CD4-positive, alpha-beta T cell (primary cell): ENCODE measurements around the gene SUPT3H. TPM values are rescaled to one million over a fixed set of nuclear protein-coding genes. Genes with fewer than 3 reads are reported as not detected.

Experiments
- ATAC-seq: fragments of 200-7000 bp; cut with Tn5 transposase; one replicate; pipeline ENCODE4 v1.10.0; 2022; ENCODE audit warnings: mild to moderate bottlenecking; ENCODE audit not compliant: poor library complexity
- CTCF ChIA-PET: fragments of 350-600 bp; sonication (Branson Sonifier 250); formaldehyde crosslinking; loops from one replicate; lab custom pipeline; 2021; ENCODE audit warnings: antibody characterized with exemption, inconsistent platforms; lab: Charles Lee
- POLR2A ChIA-PET: fragments of 350-600 bp; sonication (Branson Sonifier 250); formaldehyde crosslinking; loops from one replicate; lab custom pipeline; 2021; ENCODE audit warnings: antibody characterized with exemption, inconsistent platforms; lab: Charles Lee
- DNase-seq, 14 experiments: peaks; one replicate each; pipeline ENCODE4 v3.0.0-alpha.2; 2013 to 2020; ENCODE audit warnings: mixed read lengths in 2 of 14
- H3K27ac ChIP-seq, 2 donors: one replicate each; pipeline versions ENCODE4 v1.5.1 to v1.7.0; 2013; ENCODE audit warnings: low read length in 2 of 2, low read depth in 1 of 2, mild to moderate bottlenecking in 1 of 2
- H3K27me3 ChIP-seq, 2 experiments: 1 replicate in 1 of 2; 2 replicates in 1 of 2; pipeline versions ENCODE4 v1.6.1 to v1.7.0; 2013; ENCODE audit warnings: low read length in 2 of 2, control low read depth in 1 of 2, mild to moderate bottlenecking in 1 of 2, moderate library complexity in 1 of 2; ENCODE audit not compliant: insufficient read depth in 2 of 2, control insufficient read depth in 1 of 2
- H3K36me3 ChIP-seq: one replicate; pipeline ENCODE4 v1.6.1; 2013; ENCODE audit warnings: low read length, control low read depth; ENCODE audit not compliant: insufficient read depth
- H3K4me1 ChIP-seq: one replicate; pipeline ENCODE4 v1.6.1; 2013; ENCODE audit warnings: low read length, control low read depth; ENCODE audit not compliant: insufficient read depth
- H3K4me3 ChIP-seq: one replicate; pipeline ENCODE4 v1.5.1; 2013; ENCODE audit warnings: mild to moderate bottlenecking, low read length, moderate library complexity
- H3K9me3 ChIP-seq, 2 experiments: 1 replicate in 1 of 2; 2 replicates in 1 of 2; pipeline versions ENCODE4 v1.6.1 to v1.7.0; 2013; ENCODE audit warnings: low read length in 2 of 2, mild to moderate bottlenecking in 2 of 2, control low read depth in 1 of 2, moderate library complexity in 1 of 2; ENCODE audit not compliant: control insufficient read depth in 1 of 2, insufficient read depth in 1 of 2
- H3K27ac Mint-ChIP-seq: one replicate; pipeline ENCODE4 v1.8.0; 2020; ENCODE audit warnings: mixed read lengths
- H3K27me3 Mint-ChIP-seq: one replicate; pipeline ENCODE4 v1.8.0; 2021; ENCODE audit warnings: mixed read lengths
- H3K36me3 Mint-ChIP-seq: one replicate; pipeline ENCODE4 v1.8.0; 2021; ENCODE audit warnings: low read depth, mixed read lengths
- H3K4me1 Mint-ChIP-seq: one replicate; pipeline ENCODE4 v1.8.0; 2021; ENCODE audit warnings: low read depth, mixed read lengths
- H3K4me3 Mint-ChIP-seq: one replicate; pipeline ENCODE4 v1.8.0; 2020; ENCODE audit warnings: mild to moderate bottlenecking, mixed read lengths
- H3K9me3 Mint-ChIP-seq: one replicate; pipeline ENCODE4 v1.8.0; 2020; ENCODE audit warnings: mixed read lengths
- CTCF ChIP-seq: fragments of 200-600 bp; IDR thresholded peaks from one replicate; pipeline ENCODE4 v1.8.0; 2022; ENCODE audit warnings: antibody characterized with exemption, mild to moderate bottlenecking
- intact Hi-C, 2 experiments: fragments of 100-400 bp; cut with DNase I in 1 of 2; cut with micrococcal nuclease in 1 of 2; formaldehyde crosslinking; loops; one replicate each; pipeline versions ENCODE4 v1.15.1 to v1.9.0; 2023 to 2025; cut with DNase I, micrococcal nuclease
- total RNA-seq, 174 experiments: library from RNA in 2 of 174; stranded (reverse) in 2 of 174; gene quantifications; one replicate each; pipeline ENCODE4 v1.2.3 and lab custom pipeline; 2021 to 2026

SUPT3H gene
- total RNA-seq, 2 experiments from 2014 or later: 8.9 to 10.5 TPM

GRCh38 chr6:44833248-44833647, 544.5 kb downstream of the SUPT3H start:
- DNase-seq (no peak), ATAC-seq (no peak)
- H3K27me3 Mint-ChIP-seq: no peaks in the 10 kb centered on the region
- no peaks in the 10 kb centered on the region for H3K9me3 Mint-ChIP-seq
- no peak overlapping the region for H3K27ac ChIP-seq
- peaks cover 43% of the 10 kb centered on the region for H3K4me1 Mint-ChIP-seq
- no peaks in the 10 kb centered on the region for H3K9me3 ChIP-seq
- POLR2A ChIA-PET: no interaction called here
- H3K4me3 Mint-ChIP-seq: no peak overlapping the region
- TF ChIP-seq CTCF: no peak
- no peak overlapping the region for H3K27ac Mint-ChIP-seq
- peaks cover 10% of the 10 kb centered on the region for H3K4me1 ChIP-seq
- no peaks in the 10 kb centered on the region for H3K27me3 ChIP-seq
- no peak overlapping the region for H3K4me3 ChIP-seq
- H3K36me3 Mint-ChIP-seq: no peaks in the 10 kb centered on the region
- CTCF ChIA-PET: no interaction called here
- no peaks in the 10 kb centered on the region for H3K36me3 ChIP-seq
- intact Hi-C loops: no loop called here

GRCh38 chr6:44831002-44831610, 546.6 kb downstream of the SUPT3H start:
- Histone ChIP-seq H3K27me3 (no peaks in the 10 kb centered on the region), H3K36me3 (peaks cover 3% of the 10 kb centered on the region), H3K27ac (no peak overlapping the region), H3K9me3 (no peaks in the 10 kb centered on the region), H3K4me1 (peaks cover 10% of the 10 kb centered on the region), H3K4me3 (no peak overlapping the region)
- Mint-ChIP-seq H3K27me3 (no peaks in the 10 kb centered on the region), H3K27ac (no peak overlapping the region), H3K36me3 (peaks cover 8% of the 10 kb centered on the region), H3K4me1 (peaks cover 43% of the 10 kb centered on the region), H3K4me3 (no peak overlapping the region), H3K9me3 (no peaks in the 10 kb centered on the region)
- ATAC-seq: no peak
- DNase-seq: no peak
- ChIA-PET CTCF (no interaction called here), POLR2A (no interaction called here)
- intact Hi-C loops: no loop called here
- no peak for TF ChIP-seq CTCF

GRCh38 chr6:44829836-44830235, 547.9 kb downstream of the SUPT3H start:
- Mint-ChIP-seq H3K4me1 (peaks cover 43% of the 10 kb centered on the region), H3K4me3 (no peak overlapping the region), H3K27ac (peak overlapping the region; percentile 16), H3K27me3 (no peaks in the 10 kb centered on the region), H3K36me3 (peaks cover 16% of the 10 kb centered on the region), H3K9me3 (no peaks in the 10 kb centered on the region)
- DNase-seq: peak in 1 of 14 experiments; percentile 45
- CTCF ChIA-PET: no interaction called here
- no peak for ATAC-seq
- H3K36me3 ChIP-seq: peaks cover 3% of the 10 kb centered on the region
- no peak for TF ChIP-seq CTCF
- no peaks in the 10 kb centered on the region for H3K27me3 ChIP-seq
- no peak overlapping the region for H3K4me3 ChIP-seq
- POLR2A ChIA-PET: no interaction called here
- no peaks in the 10 kb centered on the region for H3K9me3 ChIP-seq
- H3K4me1 ChIP-seq: peaks cover 10% of the 10 kb centered on the region
- no peak overlapping the region for H3K27ac ChIP-seq
- intact Hi-C loops: loop anchor here in 1 of 2 experiments (10.0 kb wide), 1 partner anchor 125 kb away; no protein-coding TSS in a partner anchor
